A549 treated with DMSO at 1 μM for 4 hours (cell line): ENCODE measurements around the gene TMIGD3. TPM values are rescaled to one million over a fixed set of nuclear protein-coding genes. Genes with fewer than 3 reads are reported as not detected.

Experiments used
- total RNA-seq: library from RNA; stranded (reverse); fragments of 200-300 nt; extraction: Qiagen RNA extraction; gene quantifications from 5 replicates; pipeline ENCODE4 v1.2.3, GENCODE V29; 2022; ENCODE audit warnings: low read depth

TMIGD3 gene
- total RNA-seq, result not detected in 5 replicates

DNA sequence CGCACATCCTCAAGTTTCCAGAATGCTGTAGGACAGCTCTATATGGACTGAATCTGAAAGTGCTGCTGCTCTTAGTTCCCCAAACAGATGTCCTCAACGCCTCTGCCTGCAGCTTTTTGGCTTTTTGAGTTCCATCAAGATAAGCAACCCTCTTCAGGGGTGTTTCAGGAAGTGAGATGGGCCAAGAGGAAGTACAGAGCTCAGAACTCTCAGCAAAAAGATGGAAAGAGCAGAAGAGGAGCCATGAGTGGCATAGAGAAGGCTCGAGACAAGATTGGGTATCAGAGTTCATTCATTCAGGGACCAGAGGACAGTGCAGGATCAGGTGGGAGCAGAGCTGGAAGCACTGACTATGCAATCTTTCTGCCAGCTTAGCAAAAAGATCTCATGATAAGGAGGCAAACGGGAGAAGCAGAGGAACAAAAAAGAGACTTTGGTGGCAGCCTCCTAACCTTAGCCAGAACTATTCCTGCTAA, at the start of gene TMIGD3, which contains the start of gene ADORA3:
Gene TMIGD3 (minus strand): TSS at position 49 of the 476 bp plus-strand sequence. CDS start 279 bp downstream, outside the sequence.
Gene ADORA3 (minus strand): TSS at position 49 of the 476 bp plus-strand sequence. CDS start 279 bp downstream, outside the sequence.

DNA sequence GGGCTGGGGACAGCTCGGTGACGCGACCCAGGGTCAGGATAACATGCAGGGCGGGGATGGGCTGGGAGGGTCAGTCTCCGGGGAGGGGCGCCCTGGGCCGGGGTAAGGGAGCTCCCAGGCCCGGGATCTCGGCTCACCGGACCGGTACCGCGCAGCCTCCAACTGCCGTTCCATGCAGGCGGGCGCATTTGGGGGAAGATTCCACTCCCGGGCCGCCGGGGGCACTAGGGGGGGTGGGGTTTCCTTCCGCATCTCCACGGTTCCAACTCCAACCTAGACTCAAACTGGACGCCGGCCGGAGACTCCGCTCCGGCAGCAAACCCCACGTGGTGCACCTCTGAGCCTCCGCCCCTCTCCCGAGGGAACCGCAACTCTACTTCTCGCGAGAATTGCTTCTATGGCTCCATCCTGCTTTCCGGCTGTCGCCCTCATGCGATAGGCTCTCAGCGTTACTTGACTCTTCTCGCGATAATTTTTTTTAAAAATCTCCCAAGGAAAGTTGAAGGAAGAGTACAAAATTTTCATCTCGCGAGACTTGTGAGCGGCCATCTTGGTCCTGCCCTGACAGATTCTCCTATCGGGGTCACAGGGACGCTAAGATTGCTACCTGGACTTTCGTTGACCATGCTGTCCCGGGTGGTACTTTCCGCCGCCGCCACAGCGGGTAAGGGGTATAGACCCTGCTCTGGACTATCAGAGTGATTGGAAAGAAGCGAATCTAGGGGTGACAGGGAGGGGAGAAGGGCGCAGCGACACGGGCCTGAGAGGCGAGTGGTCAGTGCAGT, 54.3 kb downstream of the TMIGD3 start, which contains the start of the genes ATP5PB and WDR77:
Gene ATP5PB (plus strand): TSS at position 547 of the 785 bp plus-strand sequence. CDS start 78 bp downstream, at position 625.
Gene WDR77 (minus strand): TSS at position 339 of the 785 bp plus-strand sequence. CDS start 87 bp downstream, at position 252.

Other genes starting within 250 kb of the TMIGD3 start
- not detected in 5 replicates for gene CHIA, start 212.8 kb downstream of the TMIGD3 start, total RNA-seq
- gene OVGP1, start 75.9 kb downstream of the TMIGD3 start, total RNA-seq, result 0.85 to 1.5 TPM (median 0.89 TPM) in 5 replicates
- gene WDR77, start 54.4 kb downstream of the TMIGD3 start, total RNA-seq, result 33.9 to 56.5 TPM (median 53.9 TPM) in 5 replicates
- 246 to 258 TPM (median 255 TPM) in 5 replicates for gene ATP5PB, start 54.2 kb downstream of the TMIGD3 start, total RNA-seq
- gene C1orf162, start 29.6 kb downstream of the TMIGD3 start, total RNA-seq, result 0.14 to 0.38 TPM (median 0.23 TPM) in 3 of 5 replicates, not detected in the others
- gene ADORA3, start within 50 bp of the TMIGD3 start, total RNA-seq, result not detected in 5 replicates
- 23.8 to 35.2 TPM (median 28.7 TPM) in 5 replicates for gene RAP1A, start 116.2 kb upstream of the TMIGD3 start, total RNA-seq
- gene INKA2, start 235.8 kb upstream of the TMIGD3 start, total RNA-seq, result 1.5 to 3.1 TPM (median 1.9 TPM) in 5 replicates